Brain microvascular endothelial cell (primary cell): Measurements from ENCODE around the gene DEFB129.
A peak's percentile ranks its signal among the peaks of the same experiment; 100 is the strongest.

ENCODE experiments used
- DNase-seq: peaks from one replicate; pipeline ENCODE4 v3.0.0-alpha.2; 2020
- H3K27ac ChIP-seq: fragments of 250-450 bp; sonication (Bioruptor Pico); 2 replicates; pipeline ENCODE4 v1.5.1; 2020; ENCODE audit warnings: mild to moderate bottlenecking, moderate library complexity
- H3K27me3 ChIP-seq: fragments of 250-450 bp; sonication (Bioruptor Pico); replicated peaks from 2 replicates; pipeline ENCODE4 v1.5.1; 2020; ENCODE audit warnings: mild to moderate bottlenecking
- H3K36me3 ChIP-seq: fragments of 250-450 bp; sonication (Bioruptor Pico); replicated peaks from 2 replicates; pipeline ENCODE4 v1.5.1; 2020; ENCODE audit warnings: mild to moderate bottlenecking
- H3K4me3 ChIP-seq: 2 replicates; pipeline ENCODE4 v1.5.1; 2011; ENCODE audit warnings: low read depth, mild to moderate bottlenecking, control low read depth, low read length, moderate library complexity
- CTCF ChIP-seq: IDR thresholded peaks from 2 replicates; pipeline ENCODE4 v1.5.1; 2011; ENCODE audit warnings: low read depth, mild to moderate bottlenecking, moderate library complexity, low read length, control low read depth, inconsistent platforms; ENCODE audit errors: missing control alignments
- in situ Hi-C: cut with HindIII; loops from 2 replicates; pipeline ENCODE4 v1.10.0; 2017; ENCODE audit warnings: low sequenced_read_pairs, low pct_ligation_motif_present

DEFB129 gene

GRCh38 chr20:276620-277495 is 49.8 kb downstream of the DEFB129 start:
- in situ Hi-C loops, result no loop called here
- H3K4me3 ChIP-seq, result no peak overlapping the region
- H3K27me3 ChIP-seq, result no peaks in the 10 kb centered on the region
- TF ChIP-seq CTCF, result no peak
- DNase-seq, result no peak
- peaks cover 8% of the 10 kb centered on the region for H3K36me3 ChIP-seq
- H3K27ac ChIP-seq, result no peak overlapping the region

- H3K36me3 ChIP-seq, result peaks cover 8% of the 10 kb centered on the region
- in situ Hi-C loops, result no loop called here
Observed at GRCh38 chr20:277496-277781, 50.4 kb downstream of the DEFB129 start.

GRCh38 chr20:278181-278580 is 51.1 kb downstream of the DEFB129 start:
- no peak overlapping the region for H3K27ac ChIP-seq
- no peak for TF ChIP-seq CTCF
- H3K4me3 ChIP-seq, result no peak overlapping the region
- H3K36me3 ChIP-seq, result peaks cover 8% of the 10 kb centered on the region
- H3K27me3 ChIP-seq, result no peaks in the 10 kb centered on the region
- DNase-seq, result no peak
- in situ Hi-C loops, result no loop called here

More at GRCh38 chr20:277496-277781, 50.4 kb downstream of the DEFB129 start:
- Histone ChIP-seq H3K27me3 (no peaks in the 10 kb centered on the region), H3K4me3 (no peak overlapping the region), H3K27ac (no peak overlapping the region)
- DNase-seq, result no peak
- TF ChIP-seq CTCF, result no peak

- no peak for DNase-seq
- Histone ChIP-seq H3K36me3 (peaks cover 8% of the 10 kb centered on the region), H3K4me3 (peak overlapping the region; percentile 22), H3K27ac (no peak overlapping the region), H3K27me3 (no peaks in the 10 kb centered on the region)
- peak; percentile 10 for TF ChIP-seq CTCF
- in situ Hi-C loops, result no loop called here
Observed at GRCh38 chr20:278607-279571, 51.8 kb downstream of the DEFB129 start.
